HFFc6 (cell line): Measurements from ENCODE around the gene PIGW. TPM values are rescaled to one million over a fixed set of nuclear protein-coding genes. Genes with fewer than 3 reads are reported as not detected.

Source experiments
- DNase-seq: peaks from one replicate; pipeline ENCODE4 v3.0.0-alpha.2; 2018
- H3K27ac Mint-ChIP-seq: 2 replicates; pipeline ENCODE4 v1.8.0; 2020; ENCODE audit warnings: mild to moderate bottlenecking, mixed read lengths
- H3K27me3 Mint-ChIP-seq: 2 replicates; pipeline ENCODE4 v1.8.0; 2021; ENCODE audit warnings: mild to moderate bottlenecking, moderate library complexity, mixed read lengths; ENCODE audit not compliant: insufficient read depth
- H3K36me3 Mint-ChIP-seq: 2 replicates; pipeline ENCODE4 v1.8.0; 2021; ENCODE audit warnings: low read depth, mixed read lengths
- H3K4me1 Mint-ChIP-seq: 2 replicates; pipeline ENCODE4 v1.8.0; 2020; ENCODE audit warnings: low read depth, mixed read lengths
- H3K4me3 Mint-ChIP-seq: 2 replicates; pipeline ENCODE4 v1.8.0; 2020; ENCODE audit warnings: mild to moderate bottlenecking, moderate library complexity, mixed read lengths
- H3K9me3 Mint-ChIP-seq: 2 replicates; pipeline ENCODE4 v1.8.0; 2020; ENCODE audit warnings: mild to moderate bottlenecking, mixed read lengths
- total RNA-seq, 6 experiments: library from RNA; stranded (reverse); fragmentation: NEBNext Ultra II Directional; extraction: Animal tissue kit (Norgen Biotek cat#: 25700); gene quantifications; 2 replicates in 1 of 6; 3 replicates in 5 of 6; pipeline ENCODE4 v1.2.3, GENCODE V29; 2021
- TF ChIP-seq, protein P1 (sequence below): fragments of 200-600 bp; sonication (generic); IDR thresholded peaks from 2 replicates; pipeline ENCODE4 v1.5.0; 2021; ENCODE audit warnings: antibody characterized with exemption, mild to moderate bottlenecking

The PIGW gene
- total RNA-seq, 6 experiments from 2014 or later: 12.0 to 15.1 (median 12.5) TPM

DNA sequence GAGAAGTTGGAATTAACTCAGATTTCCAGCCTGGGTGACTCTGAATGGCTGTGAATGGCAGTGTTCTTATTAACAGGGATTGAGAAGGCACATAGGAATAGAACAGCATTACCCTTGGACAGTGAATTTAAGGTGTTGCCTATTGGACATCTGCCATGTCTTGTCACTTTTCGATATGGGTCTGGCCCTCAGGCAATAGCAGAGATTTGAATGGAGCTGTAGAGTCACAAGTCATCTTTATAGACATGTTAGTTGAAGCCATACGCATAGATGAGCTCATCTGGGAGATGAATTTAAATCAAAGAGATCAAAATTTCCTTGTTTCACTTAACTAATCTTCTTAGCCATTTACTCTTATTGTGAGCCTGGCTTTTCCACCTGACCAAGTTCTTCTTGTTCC is 42.0 kb downstream of the PIGW start:
- Mint-ChIP-seq H3K36me3 (peaks cover 36% of the 10 kb centered on the region), H3K4me1 (peaks cover 19% of the 10 kb centered on the region), H3K9me3 (no peaks in the 10 kb centered on the region), H3K27me3 (no peaks in the 10 kb centered on the region; the same call in none of the 2 replicates), H3K27ac (peak overlapping the region; percentile 38; the same call in 1 of the 2 replicates), H3K4me3 (no peak overlapping the region)
- TF ChIP-seq, protein P1, sequence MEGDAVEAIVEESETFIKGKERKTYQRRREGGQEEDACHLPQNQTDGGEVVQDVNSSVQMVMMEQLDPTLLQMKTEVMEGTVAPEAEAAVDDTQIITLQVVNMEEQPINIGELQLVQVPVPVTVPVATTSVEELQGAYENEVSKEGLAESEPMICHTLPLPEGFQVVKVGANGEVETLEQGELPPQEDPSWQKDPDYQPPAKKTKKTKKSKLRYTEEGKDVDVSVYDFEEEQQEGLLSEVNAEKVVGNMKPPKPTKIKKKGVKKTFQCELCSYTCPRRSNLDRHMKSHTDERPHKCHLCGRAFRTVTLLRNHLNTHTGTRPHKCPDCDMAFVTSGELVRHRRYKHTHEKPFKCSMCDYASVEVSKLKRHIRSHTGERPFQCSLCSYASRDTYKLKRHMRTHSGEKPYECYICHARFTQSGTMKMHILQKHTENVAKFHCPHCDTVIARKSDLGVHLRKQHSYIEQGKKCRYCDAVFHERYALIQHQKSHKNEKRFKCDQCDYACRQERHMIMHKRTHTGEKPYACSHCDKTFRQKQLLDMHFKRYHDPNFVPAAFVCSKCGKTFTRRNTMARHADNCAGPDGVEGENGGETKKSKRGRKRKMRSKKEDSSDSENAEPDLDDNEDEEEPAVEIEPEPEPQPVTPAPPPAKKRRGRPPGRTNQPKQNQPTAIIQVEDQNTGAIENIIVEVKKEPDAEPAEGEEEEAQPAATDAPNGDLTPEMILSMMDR: no peak
- no peak for DNase-seq

GRCh38 chr17:36578671-36579070 is 43.9 kb downstream of the PIGW start:
- Mint-ChIP-seq H3K4me1 (peaks cover 19% of the 10 kb centered on the region), H3K27me3 (no peaks in the 10 kb centered on the region; the same call in none of the 2 replicates), H3K36me3 (peaks cover 26% of the 10 kb centered on the region), H3K4me3 (no peak overlapping the region), H3K27ac (no peak overlapping the region), H3K9me3 (no peaks in the 10 kb centered on the region)
- TF ChIP-seq, protein P1: no peak
- no peak for DNase-seq

DNA sequence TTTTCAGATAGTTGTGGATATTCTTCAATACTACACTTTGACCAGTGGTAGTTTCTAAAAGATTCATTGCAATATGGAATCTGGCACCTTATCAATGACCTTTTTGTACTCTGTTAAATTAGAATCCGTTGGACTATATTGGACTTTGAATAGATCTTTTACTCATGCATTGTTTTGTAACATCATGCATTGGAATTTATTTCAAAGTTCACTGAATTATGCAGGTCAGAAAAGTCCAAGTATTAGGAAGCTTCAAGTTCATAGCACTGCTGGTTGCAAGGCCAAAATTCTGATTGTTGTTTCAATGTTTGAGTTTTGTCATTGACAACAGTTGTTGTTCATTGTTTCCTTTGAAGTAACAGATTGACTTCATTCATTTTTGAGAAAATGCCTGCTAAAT is 49.0 kb downstream of the PIGW start:
- H3K36me3 Mint-ChIP-seq: peaks cover 20% of the 10 kb centered on the region
- H3K4me1 Mint-ChIP-seq: peaks cover 7% of the 10 kb centered on the region
- TF ChIP-seq, protein P1: no peak

DNA sequence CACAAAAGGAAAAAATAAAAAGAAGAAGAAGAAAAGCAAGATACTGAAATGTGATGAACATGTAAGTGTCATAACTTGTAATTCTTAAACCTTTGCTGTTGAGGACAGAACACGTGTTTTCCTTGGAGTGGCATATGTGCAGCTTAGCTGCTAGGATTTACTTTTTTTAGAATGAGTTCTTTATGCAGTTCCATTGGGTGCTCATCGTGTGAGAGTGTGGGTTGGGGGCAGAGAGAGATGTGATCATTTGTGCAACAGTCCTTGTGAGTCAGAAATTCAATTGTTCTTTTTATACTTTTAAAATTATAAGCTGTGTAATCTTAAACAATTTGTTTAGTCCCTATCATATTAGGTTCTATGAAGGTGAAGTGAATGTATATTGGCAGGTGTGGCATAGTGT is 51.4 kb downstream of the PIGW start:
- H3K27ac Mint-ChIP-seq: no peak overlapping the region
- DNase-seq: no peak
- H3K4me1 Mint-ChIP-seq: peaks cover 7% of the 10 kb centered on the region
- no peaks in the 10 kb centered on the region for H3K9me3 Mint-ChIP-seq
- peaks cover 28% of the 10 kb centered on the region for H3K36me3 Mint-ChIP-seq
- TF ChIP-seq, protein P1: no peak
- peaks cover under 1% of the 10 kb centered on the region; the same call in 1 of the 2 replicates for H3K27me3 Mint-ChIP-seq
- H3K4me3 Mint-ChIP-seq: no peak overlapping the region

More for the DNA sequence above, 49.0 kb downstream of the PIGW start:
- DNase-seq: no peak
- Mint-ChIP-seq H3K27ac (no peak overlapping the region), H3K27me3 (no peaks in the 10 kb centered on the region; the same call in 1 of the 2 replicates), H3K4me3 (no peak overlapping the region), H3K9me3 (no peaks in the 10 kb centered on the region)

Other genes with a start within 250 kb of the PIGW start
- not detected for gene TBC1D3G, start 211.1 kb upstream of the PIGW start, total RNA-seq
- not detected for gene TBC1D3H, start 146.6 kb upstream of the PIGW start, total RNA-seq
- gene ZNHIT3, start 48.3 kb upstream of the PIGW start, total RNA-seq: 10 to 100 TPM; 26.7 to 32.2 (median 29.6) TPM
- gene MYO19, start 119 bp upstream of the PIGW start, total RNA-seq: 10 to 100 TPM; 32.4 to 45.9 (median 38.4) TPM
- gene GGNBP2, start 9.9 kb downstream of the PIGW start, total RNA-seq: 10 to 100 TPM; 53.1 to 62.8 (median 54.2) TPM
- 10 to 100 TPM in 4 of 6 experiments, 1 to 10 TPM in 2; 8.4 to 11.3 (median 10.6) TPM for gene DHRS11, start 56.9 kb downstream of the PIGW start, total RNA-seq
- gene MRM1, start 66.6 kb downstream of the PIGW start, total RNA-seq: 10 to 100 TPM in 1 of 6 experiments, 1 to 10 TPM in 5; 7.3 to 11.4 (median 7.9) TPM